ENCODE results near the gene FHIT. TPM values are rescaled to one million over a fixed set of nuclear protein-coding genes. Genes with fewer than 3 reads are reported as not detected.
"Not testable (repeated sequence)": the region's sequence is repeated elsewhere in the genome, so short reads cannot be mapped to it uniquely, and the experiment has no call there.

The FHIT gene
- total RNA-seq, 1 experiment from 2014 or later = 7.8 TPM

DNA sequence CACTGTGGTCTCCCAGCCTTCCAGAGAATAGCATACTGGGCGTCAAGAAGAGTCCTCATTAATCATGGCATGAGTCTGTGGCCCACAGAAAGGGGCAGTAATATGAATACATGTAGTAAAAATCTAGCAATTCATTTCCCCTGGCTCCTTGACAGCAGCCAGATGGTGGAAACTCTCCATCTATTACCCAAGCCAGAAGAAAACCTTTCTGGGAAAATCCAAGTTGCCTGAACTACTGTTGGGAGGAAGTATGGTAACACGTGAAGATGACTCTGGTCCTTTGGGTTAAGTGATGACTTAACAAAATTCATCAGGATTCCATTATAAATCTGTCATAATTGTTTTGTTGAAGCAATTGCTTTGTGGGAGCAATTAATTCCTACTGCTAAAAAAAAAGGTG lies 530.5 kb downstream of the FHIT start:
- in situ Hi-C loops (cut with HindIII; ENCODE audit: low sequenced_read_pairs) = no loop called here
- peak; percentile 25 for DNase-seq (ENCODE audit: low spot score)

DNA sequence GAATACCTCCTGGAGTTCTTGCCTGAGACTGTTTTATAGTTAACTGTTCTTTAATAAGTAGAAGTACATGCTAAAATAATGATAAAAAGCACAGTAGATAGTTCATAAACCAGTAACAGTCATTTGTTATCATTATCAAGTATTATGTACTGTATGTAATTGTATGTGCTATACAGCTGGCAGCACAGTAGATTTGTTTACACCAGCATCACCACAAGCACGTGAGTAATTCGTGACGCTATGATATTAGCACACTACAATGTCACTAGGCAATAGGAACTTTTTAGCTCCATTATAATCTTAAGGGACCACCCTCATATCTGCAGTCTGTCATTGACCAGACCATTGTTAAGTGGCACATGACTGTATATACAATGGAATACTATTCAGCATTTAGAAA lies 534.7 kb downstream of the FHIT start:
- no peak for DNase-seq (ENCODE audit: low spot score)
- in situ Hi-C loops (cut with HindIII; ENCODE audit: low sequenced_read_pairs) = no loop called here

DNA sequence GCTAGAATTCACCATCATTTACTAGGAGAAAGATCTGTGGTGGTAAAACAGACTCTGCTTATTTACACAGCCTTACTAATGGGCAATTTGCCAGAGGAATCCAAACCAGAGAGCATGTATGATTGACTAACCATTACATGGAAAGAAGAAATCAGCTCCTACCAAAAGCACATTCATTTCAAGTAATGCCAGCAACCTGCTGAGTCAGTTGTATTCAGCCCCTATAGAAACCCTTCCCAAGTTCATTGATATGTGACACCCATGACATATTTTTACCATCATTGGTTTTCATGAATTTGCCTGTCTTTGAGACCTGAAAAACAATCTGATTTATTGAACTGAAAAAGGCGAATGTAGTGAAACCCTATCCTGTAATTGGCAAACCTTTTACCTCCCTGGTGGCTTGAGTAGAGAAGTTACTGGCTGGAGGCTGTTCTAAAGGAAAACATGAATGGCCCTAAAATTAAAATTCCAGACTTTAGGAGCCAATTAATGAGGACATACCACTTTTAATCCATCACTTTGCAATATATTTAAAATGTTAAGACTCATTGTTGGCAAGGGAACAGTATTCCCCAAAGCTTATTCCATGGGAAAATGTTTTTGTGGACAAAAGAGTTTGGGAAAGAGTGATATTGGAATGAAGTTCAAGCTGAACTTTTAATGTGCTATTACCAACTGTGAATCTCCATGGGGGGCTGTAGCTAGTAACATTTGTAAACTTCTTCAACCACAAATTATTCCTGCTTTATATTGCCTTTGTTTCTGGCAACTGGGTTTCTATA lies 542.9 kb downstream of the FHIT start:
- no peak for DNase-seq (ENCODE audit: low spot score)
- in situ Hi-C loops (cut with HindIII; ENCODE audit: low sequenced_read_pairs) = no loop called here

DNA sequence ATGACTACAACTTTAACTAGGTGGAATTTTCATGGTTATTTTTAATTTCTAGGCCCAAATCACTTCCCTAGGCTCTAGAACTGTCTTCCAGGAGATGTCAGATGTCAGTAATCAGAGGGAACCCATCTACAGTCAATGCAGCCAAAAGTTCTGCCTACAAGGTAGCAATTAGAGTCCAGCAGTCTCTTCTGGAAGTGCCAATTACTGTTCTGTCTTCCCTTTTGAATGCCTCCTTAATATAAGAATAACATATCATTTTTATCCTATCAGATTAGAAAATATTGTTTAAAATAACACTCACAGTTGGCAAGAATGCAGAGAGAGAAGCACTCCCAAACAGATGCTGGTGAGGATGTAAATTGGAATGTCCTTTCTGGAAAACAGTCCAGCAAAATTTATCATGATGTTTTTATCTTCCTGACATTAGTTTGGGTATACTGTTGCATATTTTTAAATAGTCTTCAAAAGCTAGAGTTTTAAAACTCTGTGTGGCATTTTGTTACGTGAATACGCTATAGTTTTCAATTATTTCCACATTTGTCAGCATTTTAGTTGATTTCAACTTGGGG lies 543.7 kb downstream of the FHIT start:
- in situ Hi-C loops (cut with HindIII; ENCODE audit: low sequenced_read_pairs) = no loop called here
- no peak for DNase-seq (ENCODE audit: low spot score)

DNA sequence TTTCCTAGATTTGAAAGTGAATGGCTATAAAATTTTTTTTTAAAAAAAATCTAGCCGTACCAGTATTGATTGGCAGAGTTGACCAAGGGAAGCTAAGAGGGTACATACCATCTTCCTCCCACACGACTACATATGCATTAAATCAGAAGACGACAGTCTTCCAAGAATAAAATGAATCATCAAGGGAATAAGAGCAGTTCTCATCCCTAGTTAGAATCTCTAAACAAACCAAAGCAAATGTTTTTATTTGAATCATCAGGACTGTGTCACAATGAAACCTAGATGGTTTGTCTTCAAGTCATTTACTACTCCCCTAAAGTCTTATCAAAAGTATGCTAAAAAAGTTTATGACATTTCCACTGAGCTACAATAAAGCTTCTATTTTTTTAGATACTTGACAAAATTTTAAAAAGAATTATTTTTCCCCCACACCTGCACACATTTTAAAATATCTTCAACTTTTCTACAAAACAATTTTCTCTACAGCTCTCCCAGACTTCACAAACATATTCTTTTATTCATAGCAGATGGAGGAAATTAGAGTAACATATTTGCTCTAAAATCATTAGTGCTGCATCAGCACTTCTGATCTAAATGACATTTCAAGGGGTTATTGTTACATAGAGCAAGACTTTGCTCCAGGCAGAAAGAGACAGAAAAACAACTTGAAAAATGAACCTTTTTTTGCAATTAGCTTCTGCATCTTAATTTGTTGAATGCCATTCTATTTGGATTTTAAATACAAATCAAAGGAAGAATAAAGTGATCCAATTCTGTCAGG lies 547.1 kb downstream of the FHIT start:
- in situ Hi-C loops (cut with HindIII; ENCODE audit: low sequenced_read_pairs) = no loop called here
- peak; percentile 21 for DNase-seq (ENCODE audit: low spot score)

DNA sequence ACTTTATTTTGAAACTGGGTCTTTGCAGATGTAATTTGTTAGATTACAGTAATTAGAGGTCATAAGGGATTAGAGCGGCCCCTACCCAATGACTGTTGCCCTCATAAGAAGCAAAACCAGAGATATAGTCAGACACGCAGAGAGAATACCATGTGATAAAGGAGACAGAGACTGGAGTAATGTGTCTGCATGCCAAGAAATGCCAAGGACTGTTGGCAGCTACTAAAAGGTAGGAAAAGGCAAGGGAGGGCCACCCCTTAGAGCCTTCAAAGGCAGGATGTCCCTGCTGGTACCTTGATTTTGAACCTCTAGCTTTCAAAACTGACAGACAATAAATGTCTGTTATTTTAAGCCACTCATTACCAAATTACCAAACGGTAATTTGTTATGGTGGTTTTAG lies 548.2 kb downstream of the FHIT start:
- in situ Hi-C loops (cut with HindIII; ENCODE audit: low sequenced_read_pairs) = no loop called here
- no peak for DNase-seq (ENCODE audit: low spot score)

DNA sequence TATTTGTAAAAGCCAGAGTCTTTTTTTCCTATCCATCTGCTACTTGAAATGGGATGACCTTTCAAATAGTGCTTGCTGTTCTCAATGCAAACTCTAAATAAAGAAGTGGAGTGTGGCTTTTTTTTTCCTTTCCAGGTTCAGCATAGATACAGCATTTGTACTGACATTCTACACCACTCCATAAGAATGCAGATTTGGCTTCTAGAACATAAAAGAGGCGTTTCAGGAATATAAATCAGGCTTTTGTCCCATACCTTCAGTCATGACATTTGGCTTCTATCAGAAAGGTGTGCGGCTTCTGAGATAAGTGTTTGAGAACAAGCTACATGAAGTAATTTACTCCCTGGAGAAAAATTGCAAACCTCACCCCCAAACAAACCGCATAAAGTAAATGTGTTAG lies 553.1 kb downstream of the FHIT start:
- in situ Hi-C loops (cut with HindIII; ENCODE audit: low sequenced_read_pairs) = no loop called here
- peak; percentile 6 for DNase-seq (ENCODE audit: low spot score)

DNA sequence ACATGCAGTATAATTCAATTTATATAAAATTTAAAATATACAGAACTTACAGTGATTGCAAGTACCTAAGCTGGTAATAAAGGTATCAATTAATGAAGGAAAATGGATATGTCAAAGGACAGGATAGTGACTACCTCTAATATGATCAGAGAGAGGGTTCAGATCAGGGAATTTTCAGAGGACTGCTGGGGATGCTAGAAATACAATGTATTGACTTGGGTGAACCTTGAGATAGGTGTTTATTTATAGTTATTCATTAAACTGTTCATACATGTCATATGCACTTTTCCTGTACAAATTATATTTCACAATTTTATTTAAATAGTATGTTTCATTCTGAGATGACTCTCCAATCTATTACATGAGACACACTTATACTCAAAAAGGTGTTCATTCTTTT lies 554.1 kb downstream of the FHIT start:
- no peak for DNase-seq (ENCODE audit: low spot score)
- in situ Hi-C loops (cut with HindIII; ENCODE audit: low sequenced_read_pairs) = no loop called here

DNA sequence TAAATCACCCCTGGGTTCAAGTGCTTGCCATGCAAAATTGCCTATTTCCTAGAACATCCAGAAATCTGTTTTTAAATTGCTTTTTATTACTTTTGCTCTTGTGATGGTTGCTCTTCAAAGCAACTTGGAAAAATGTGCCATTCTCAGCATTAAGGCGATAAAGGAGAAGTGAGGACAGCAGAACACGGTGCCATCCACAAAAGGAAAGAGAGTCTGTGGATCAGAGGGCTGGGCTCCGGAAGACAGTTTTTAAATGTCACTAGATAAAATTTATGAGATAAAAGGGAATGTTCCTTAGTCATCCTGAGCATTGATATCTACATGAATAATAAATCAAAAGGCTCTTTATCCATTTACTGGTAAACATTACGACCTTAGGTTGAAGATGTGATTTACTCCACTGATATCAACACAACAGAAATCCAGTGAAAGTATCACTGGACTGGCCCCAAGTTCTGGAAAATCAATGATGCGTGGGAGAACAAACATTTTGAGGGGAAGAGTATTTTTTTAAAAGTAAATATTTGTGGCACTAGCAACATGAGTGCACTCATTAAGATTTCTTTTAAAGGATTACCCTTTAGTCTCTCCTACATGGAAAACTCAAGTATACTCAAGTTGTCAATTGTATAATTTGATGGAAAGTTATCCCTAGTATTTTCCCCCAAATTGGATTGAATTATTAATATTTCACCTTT lies 554.7 kb downstream of the FHIT start:
- in situ Hi-C loops (cut with HindIII; ENCODE audit: low sequenced_read_pairs) = no loop called here
- no peak for DNase-seq (ENCODE audit: low spot score)

DNA sequence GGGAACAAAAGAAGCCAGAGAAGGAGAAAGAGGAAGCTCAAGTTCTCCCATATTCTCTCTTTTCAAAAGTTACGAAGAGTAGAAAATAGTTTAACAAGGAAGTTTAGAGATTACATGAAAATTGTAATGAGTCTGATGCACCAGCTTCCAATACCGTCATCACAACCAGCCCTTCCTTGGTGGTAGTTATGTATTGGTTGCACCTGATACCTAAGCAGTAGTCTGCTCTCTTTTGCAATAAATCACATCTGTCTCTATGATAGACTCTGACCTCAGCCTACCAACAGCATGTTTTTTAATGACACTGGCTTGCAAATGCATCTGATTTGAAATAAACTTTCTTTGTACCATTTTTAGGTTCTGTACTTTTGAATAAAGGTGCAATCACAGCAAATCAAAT lies 575.8 kb downstream of the FHIT start:
- in situ Hi-C loops (cut with HindIII; ENCODE audit: low sequenced_read_pairs) = no loop called here
- no peak for DNase-seq (ENCODE audit: low spot score)

DNA sequence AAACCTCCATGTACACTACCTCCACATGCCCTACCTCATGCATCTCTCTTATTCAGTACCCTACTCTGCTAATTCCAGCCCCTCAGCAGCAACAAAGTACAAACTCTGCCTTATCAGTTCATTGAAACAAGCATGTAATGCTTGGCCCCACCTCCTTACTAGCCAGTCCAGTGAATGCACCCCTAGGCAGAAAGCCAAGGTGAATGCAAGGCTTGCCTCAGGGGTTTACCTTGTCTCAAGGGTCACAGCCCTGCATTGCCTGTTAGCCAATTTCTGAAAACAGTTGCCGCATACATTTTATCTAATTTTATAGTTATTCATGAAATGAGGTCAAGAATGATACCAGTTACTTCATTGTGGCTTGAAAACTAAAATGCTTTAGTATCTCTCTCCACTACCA lies 576.4 kb downstream of the FHIT start:
- DNase-seq (ENCODE audit: low spot score) = no peak
- in situ Hi-C loops (cut with HindIII; ENCODE audit: low sequenced_read_pairs) = no loop called here

DNA sequence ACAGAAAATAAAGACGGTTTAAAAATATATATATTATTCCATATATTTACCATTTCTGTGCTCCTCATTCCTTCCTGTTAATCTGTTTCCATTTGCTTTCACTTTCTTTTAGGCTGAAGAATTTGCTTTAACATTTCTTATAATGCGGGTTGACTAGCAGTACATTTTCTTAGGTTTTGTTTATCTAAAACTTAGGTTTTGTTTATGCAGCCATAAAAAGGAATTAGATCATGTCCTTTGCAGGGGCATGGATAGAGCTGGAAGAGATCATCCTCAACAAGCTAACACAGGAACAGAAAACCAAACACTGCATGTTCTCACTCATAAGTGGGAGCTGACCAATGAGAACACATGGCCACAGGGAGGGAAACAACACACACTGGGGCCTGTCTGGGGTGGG lies 578.1 kb downstream of the FHIT start:
- no peak for DNase-seq (ENCODE audit: low spot score)
- in situ Hi-C loops (cut with HindIII; ENCODE audit: low sequenced_read_pairs) = no loop called here

DNA sequence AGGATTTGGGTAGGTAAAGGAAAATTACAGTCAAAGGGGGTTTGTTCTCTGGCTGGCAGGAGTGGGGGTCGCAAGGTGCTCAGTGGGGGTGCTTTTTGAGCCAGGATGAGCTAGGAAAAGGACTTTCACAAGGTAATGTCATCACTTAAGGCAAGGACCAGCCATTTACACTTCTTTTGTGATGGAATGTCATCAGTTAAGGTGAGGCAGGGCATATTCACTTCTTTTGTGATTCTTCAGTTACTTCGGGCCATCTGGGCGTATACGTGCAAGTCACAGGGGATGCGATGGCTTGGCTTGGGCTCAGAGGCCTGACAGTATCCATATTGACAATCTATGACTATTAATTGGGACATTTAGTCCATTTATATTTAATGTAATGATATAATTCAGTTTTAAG lies 578.9 kb downstream of the FHIT start:
- in situ Hi-C loops (cut with HindIII; ENCODE audit: low sequenced_read_pairs); DNase-seq (ENCODE audit: low spot score): not testable (repeated sequence)

DNA sequence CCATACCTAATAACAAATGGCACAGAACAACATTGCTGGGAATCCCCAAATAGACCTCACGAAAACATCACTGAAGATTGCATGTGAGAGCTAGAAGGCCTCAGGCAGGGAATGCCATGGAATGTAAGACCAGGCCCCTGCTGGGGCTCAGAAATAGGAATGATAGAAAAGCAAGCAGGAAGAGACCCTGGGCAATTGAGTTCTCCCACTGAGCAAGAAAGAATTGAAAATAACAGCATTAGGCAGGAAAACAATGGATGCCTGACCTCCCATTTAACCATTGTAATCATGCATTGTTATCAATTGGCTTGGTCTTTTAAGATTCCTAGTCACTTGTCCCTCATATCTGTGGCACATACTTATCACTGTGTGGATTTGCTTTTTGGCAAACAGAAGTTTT lies 581.6 kb downstream of the FHIT start:
- no peak for DNase-seq (ENCODE audit: low spot score)
- in situ Hi-C loops (cut with HindIII; ENCODE audit: low sequenced_read_pairs) = no loop called here

DNA sequence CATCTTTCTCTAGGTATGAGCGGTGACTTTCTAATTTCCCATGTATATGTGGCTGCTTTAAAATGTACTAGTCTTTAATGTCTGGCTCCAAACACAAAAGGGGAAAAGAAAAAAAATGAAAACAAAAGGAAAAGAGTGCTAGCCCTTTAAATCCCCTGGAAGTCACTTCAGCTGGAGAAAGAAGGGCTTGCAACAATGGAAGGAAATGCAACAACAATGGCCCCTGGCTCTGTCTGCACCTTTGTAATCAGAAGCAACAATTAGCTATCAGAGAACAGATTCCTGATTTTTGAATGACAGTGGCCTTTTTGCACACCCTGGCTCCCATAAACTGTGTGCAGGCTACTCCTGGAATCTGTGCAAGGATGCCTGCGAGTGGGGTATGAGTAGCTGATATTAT lies 591.2 kb downstream of the FHIT start:
- in situ Hi-C loops (cut with HindIII; ENCODE audit: low sequenced_read_pairs) = no loop called here

DNA sequence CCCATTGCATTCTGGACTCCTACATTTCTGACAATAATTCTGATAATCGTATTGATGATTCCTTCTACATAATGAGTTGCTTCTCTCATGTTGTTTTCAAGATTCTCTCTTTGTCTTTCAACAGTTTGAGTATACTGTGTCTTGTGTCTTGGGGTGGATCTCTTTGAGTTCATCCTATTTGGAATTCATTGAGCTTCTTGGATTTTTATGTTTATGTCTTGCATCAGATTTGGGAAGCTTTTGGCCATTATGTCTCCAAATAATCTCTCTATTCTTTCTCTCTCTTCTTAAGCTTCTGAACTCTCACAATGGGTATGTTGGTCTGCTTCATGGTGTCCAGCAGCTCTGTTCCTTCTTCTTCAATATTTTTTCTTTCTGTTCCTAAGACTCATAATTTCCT lies 592.2 kb downstream of the FHIT start:
- DNase-seq (ENCODE audit: low spot score) = no peak
- in situ Hi-C loops (cut with HindIII; ENCODE audit: low sequenced_read_pairs) = no loop called here

More for the DNA sequence above, 591.2 kb downstream of the FHIT start:
- no peak for DNase-seq (ENCODE audit: low spot score)

DNA sequence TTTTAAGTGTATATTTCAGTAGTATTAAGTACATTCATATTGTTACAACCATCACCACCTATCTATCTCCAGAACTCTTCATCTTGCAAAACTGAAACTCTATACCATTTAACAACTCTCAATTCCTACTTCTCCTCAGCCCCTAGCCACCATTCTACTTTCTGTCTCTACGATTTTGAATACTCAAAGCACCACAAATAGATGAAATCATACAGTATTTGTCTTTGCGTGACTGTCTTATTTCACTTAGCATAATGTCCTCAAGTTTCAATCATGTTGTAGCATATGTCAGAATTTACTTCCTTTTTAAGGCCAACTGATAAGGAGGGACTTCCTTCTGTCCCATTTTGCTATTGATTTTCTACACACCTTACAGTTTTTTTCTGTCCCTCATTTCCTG lies 593.3 kb downstream of the FHIT start:
- no peak for DNase-seq (ENCODE audit: low spot score)
- in situ Hi-C loops (cut with HindIII; ENCODE audit: low sequenced_read_pairs) = no loop called here

DNA sequence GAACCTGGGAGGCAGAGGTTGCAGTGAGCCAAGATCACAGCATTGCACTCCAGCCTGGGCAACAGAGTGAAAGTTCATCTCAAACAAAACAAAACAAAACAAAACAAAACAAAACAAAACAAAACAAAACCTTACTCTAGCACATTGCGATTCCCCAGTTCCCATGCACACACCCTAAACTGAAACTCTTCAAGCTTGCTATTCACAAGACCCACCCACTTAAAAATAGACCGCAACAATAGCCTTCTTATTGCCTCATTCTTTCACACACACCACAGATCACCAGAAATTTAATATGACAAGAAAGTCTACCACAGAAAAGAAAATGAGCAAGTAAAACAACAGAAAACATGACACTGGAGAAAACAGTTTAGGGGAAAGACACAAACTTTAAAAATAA lies 598.4 kb downstream of the FHIT start:
- in situ Hi-C loops (cut with HindIII; ENCODE audit: low sequenced_read_pairs) = no loop called here

DNA sequence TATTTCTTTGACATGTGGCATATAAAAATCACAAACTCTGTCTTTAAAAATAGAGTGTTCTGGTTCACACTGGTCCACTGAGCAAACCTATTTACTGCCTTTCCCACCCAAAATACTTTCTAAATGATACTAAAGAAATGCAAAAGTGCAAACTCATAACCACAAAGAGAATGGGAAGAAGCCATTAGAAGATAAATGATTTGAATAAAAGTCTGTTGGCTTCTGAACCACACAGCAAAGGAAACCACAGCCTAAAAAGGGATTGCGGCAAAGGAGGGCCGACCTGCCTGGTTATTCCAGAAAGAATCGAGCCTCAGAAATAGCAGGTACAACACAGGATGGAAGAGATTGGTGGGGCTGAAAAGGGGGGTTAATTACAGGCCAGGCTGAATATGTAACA lies 599.5 kb downstream of the FHIT start:
- in situ Hi-C loops (cut with HindIII; ENCODE audit: low sequenced_read_pairs) = no loop called here
- no peak for DNase-seq (ENCODE audit: low spot score)

More for the DNA sequence above, 598.4 kb downstream of the FHIT start:
- no peak for DNase-seq (ENCODE audit: low spot score)

DNA sequence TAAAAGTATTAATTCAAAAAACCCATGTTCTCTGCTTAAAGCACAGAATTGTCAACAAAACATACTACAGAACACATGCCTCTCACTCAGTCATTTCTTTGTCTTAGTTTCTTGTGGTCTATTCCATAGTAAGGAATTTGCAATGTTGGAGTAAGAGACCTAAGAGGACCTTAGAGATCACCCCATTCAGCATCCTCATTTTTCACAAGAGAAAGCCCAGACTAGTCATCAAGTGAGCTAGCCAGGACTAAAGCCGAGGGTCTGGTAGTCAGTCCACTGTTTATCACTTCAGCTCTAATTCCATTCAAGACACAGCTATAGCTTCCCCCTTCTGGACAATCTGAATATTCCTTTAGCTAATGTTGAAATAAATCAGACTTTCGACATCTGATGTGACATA lies 601.1 kb downstream of the FHIT start:
- in situ Hi-C loops (cut with HindIII; ENCODE audit: low sequenced_read_pairs) = no loop called here
- DNase-seq (ENCODE audit: low spot score) = no peak
